PFSK-1 (cell line): ENCODE measurements around the gene ABCG8.

Experiments
- FOXP2 ChIP-seq: optimal IDR thresholded peaks from 2 replicates; pipeline ENCODE3; 2011; ENCODE audit warnings: borderline replicate concordance, control low read depth, inconsistent platforms; ENCODE audit not compliant: insufficient read depth; ENCODE audit errors: extremely low read length, extremely low read depth
- POLR2AphosphoS5 ChIP-seq: IDR thresholded peaks from 2 replicates; pipeline ENCODE4 v1.6.1; 2012; ENCODE audit warnings: low read depth, mild to moderate bottlenecking, control low read depth, low read length, moderate library complexity
- REST ChIP-seq, 2 experiments: IDR thresholded peaks; 2 replicates each; pipeline versions ENCODE4 v1.6.1 to v1.8.0; 2011 to 2012; ENCODE audit warnings: low read depth in 2 of 2, low read length in 2 of 2, control low read depth in 1 of 2, inconsistent platforms in 1 of 2, mild to moderate bottlenecking in 1 of 2, moderate library complexity in 1 of 2; ENCODE audit not compliant: insufficient read depth in 1 of 2
- SIN3A ChIP-seq: IDR thresholded peaks from 2 replicates; pipeline ENCODE4 v1.6.1; 2012; ENCODE audit warnings: mild to moderate bottlenecking, low read length, moderate library complexity, borderline replicate concordance; ENCODE audit not compliant: insufficient read depth
- TAF1 ChIP-seq: IDR thresholded peaks from 2 replicates; pipeline ENCODE4 v1.6.1; 2012; ENCODE audit warnings: low read length, control low read depth, borderline replicate concordance; ENCODE audit not compliant: insufficient read depth

- TF ChIP-seq POLR2AphosphoS5 = no peak
- no peak for TF ChIP-seq TAF1
- TF ChIP-seq SIN3A = no peak
- no peak for TF ChIP-seq FOXP2
- TF ChIP-seq REST (IDR thresholded peaks at IDR 0.05; ENCODE audit: insufficient read depth in 1 of 2, low read depth in 2 of 2, low read length in 2 of 2) = no peak
These were observed 16.5 kb downstream of the ABCG8 start for GRCh38 chr2:43855292-43855691.
